HG03520 (cell line): ENCODE measurements around the gene CCR5.
"Not testable (repeated sequence)": the region's sequence is repeated elsewhere in the genome, so short reads cannot be mapped to it uniquely, and the experiment has no call there.

Experiments used
- ATAC-seq: cut with Tn5 transposase; IDR thresholded peaks from one replicate; pipeline ENCODE4 v1.9.1; 2021; ENCODE audit warnings: mild to moderate bottlenecking, moderate library complexity; ENCODE audit not compliant: unreplicated experiment

Gene CCR5

GRCh38 chr3:46370839-46371518 is at the start of gene CCR5:
TSS of gene CCR5 (plus strand) at chr3:46370946. CDS start at chr3:46372903, 1,957 bp downstream.
- ATAC-seq = no peak

DNA sequence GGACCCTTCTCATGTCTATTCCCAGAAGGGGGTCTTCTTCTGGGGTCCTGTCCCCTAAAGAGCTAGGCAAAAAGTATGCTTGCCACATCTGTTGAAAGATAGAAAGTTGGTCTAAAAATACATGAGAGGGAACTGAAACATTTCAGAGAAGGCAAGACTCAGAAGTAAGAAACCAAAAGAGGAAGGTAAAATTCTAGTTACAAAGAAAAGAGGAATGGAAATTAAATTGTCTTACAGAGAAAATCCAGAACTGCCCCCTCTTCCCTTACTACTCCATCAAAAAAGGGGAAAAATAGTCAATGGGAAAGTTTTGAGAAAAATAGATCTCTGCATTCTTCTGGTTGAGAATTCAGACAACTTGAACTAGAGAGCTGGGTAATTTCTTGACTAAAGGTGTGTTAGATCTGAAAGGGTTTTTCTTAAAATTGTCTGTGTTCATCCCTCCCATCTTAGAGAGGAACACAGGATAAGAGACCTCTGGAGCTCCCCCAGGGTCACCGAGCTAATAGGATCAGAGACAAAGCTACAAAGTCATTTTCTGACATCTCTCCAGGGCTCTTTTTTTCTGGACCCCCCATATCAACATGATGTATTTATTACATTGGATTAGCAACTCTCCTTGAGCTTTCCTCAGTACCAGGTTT is 49.2 kb upstream of the CCR5 start:
- no peak for ATAC-seq

DNA sequence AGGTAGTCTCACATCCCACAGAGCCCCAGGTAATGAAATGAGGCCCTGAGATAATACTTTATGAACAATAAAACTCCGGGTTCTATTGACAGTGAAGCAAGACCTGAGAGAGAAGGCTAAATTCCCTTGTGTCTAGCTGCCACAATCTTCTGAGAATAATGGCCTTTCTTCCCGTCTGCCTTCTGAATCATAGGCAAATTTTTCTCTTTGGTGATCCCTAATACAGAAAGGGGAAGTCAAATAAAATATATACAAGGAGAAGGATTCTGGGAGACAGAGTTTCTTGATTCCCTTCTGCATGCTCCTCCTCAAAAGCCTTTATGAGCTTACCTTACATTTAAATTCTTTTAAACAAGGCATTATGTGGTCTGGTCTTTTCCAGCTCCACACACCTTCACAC is 46.7 kb upstream of the CCR5 start:
- no peak for ATAC-seq

- ATAC-seq = no peak
Observed at GRCh38 chr3:46325645-46326300, 45.0 kb upstream of the CCR5 start.

DNA sequence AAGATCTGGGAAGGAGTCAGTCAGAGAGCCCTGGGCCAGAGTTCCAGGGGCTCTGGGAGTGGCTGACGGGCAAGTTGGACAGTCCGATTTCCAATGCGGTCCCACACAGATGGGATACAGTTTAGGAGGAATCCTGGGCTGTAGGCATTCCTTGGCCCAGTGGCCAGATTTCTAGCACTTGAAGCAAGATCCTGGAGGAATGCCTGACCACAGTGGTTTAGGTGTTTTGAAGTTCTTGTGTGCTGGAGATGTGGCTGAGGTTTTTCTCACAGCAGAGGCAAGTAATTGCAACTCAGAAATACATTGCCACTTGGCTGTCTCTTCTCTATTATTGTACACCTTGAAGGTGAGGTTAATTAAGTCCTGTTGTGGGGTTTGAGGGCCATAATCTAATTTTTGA is 40.1 kb upstream of the CCR5 start:
- ATAC-seq = not testable (repeated sequence)

- no peak for ATAC-seq
Observed at GRCh38 chr3:46334741-46335478, 35.8 kb upstream of the CCR5 start.

DNA sequence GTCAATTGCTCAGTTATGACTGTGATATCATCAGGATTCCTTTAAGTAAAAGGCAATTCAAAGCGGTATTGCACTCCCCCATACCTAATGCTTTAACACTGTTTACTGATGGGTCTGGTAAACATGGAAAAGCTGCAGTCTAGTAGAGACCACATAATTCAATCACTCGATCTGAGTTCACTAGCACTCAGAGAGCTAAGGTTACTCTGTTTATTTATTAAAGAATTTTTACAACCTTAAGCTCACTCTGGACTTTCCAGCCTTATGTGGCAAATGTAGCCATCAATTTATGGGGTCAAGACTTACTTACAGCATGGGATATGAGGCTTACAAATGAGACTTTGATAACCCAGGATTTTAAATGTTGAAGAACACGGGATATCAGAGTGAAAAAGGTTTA is 35.2 kb upstream of the CCR5 start:
- no peak for ATAC-seq

DNA sequence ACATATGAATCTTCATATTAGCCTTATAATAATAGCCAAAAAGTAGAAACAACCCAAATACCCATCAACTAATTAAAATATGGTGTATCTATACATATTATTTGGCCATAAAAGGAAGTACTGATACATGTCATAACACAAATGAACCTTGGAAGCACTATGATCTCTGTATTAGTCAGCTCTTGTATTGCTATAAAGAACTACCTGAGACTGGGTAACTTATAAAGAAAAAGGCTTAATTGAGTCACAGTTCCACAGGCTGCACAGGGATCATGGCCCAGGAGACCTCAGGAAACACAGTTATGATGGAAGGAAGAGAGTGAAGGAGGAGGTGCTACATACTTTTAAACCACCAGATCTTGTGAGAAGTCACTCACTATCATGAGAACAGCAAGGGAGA is 32.8 kb upstream of the CCR5 start:
- ATAC-seq = no peak

DNA sequence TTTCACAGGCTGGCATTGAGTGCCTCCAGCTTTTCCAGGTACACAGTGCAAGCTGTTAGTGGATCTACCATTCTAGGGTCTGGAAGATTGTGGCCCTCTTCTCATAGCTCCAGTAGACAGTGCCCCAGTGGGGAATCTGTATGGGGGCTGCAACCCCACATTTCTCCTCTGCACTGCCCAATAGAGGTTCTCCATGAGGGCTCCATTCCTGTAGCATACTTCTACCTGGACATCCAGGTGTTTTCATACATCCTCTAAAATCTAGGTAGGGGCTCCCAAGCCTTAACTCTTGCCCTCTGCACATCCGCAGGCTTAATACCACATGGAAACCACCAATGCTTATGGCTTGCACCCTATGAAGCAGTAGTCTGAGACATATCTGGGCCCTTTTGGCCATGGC is 31.9 kb upstream of the CCR5 start:
- no peak for ATAC-seq

- no peak for ATAC-seq
Observed at GRCh38 chr3:46344476-46344875, 26.3 kb upstream of the CCR5 start.

GRCh38 chr3:46348823-46349482 is 21.8 kb upstream of the CCR5 start:
- ATAC-seq = no peak

DNA sequence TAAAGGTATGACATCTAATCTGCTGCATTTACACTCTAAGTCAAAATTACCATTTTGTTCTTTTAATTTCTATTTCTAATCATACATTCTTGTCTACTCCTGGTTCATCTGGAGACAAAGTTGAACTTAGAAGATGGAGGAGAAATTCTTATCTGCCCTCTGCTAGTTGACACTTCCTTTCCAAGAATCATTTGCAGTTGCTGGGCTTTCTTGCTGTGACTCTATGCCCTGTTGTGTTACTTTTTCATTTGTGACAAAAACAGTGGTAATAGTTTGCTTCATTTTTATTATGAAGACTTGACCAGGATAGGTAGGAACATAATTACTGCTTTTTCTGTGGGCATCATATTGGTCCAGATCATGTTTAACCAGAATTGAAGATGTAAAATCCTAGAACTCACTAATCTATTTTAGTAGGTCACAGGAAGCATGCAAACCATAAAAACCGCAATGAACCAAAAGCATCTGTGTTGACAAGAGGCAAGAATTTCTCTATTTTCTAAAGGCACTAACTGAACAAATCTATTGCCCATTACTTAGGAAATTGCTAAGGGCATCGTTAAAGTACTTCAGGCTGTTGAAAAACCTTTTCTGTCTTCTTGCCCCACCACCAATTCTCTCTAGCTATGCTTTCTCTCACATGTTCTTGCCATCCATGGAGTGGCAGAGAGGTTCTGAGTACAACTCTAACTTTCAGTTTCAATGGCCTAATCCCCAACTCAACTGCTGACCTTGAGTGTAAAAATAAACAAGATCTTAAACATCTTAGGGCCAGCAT is 21.1 kb upstream of the CCR5 start:
- no peak for ATAC-seq

DNA sequence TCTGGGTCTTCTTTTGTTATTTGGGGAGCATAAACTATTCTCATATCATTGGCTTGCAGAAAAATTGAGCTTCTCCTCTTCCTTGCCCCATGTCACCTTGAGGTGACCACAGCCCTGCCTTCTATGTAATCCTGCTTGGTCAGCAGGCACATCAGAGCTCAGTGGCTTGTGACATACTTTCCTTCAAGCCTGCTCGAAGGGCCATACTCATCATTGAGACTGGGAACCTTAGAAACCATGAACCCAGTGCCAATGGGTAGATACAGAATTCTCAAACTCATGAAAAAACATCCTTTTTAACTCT is 20.5 kb upstream of the CCR5 start:
- ATAC-seq = no peak

DNA sequence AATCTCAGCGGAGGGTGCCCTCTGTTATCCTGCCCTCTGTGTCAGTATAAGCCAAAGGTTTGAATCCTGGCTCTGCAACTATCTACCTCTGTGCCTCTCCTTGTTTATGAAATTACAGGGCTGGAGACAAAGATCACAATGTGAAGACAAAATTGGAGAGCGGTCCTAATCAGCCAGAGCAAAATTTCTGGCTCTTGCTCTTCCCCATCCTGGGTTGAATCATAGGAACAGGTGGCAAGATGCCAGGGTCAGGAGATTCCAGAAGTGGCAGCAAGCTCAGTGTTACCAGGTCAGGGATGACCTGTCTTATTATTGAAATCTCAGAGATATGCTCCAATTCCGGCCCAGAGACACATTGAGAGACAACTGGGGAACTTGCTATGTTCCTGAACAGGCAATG is 19.1 kb upstream of the CCR5 start:
- no peak for ATAC-seq

GRCh38 chr3:46353090-46353489 is 17.7 kb upstream of the CCR5 start:
- ATAC-seq = no peak

DNA sequence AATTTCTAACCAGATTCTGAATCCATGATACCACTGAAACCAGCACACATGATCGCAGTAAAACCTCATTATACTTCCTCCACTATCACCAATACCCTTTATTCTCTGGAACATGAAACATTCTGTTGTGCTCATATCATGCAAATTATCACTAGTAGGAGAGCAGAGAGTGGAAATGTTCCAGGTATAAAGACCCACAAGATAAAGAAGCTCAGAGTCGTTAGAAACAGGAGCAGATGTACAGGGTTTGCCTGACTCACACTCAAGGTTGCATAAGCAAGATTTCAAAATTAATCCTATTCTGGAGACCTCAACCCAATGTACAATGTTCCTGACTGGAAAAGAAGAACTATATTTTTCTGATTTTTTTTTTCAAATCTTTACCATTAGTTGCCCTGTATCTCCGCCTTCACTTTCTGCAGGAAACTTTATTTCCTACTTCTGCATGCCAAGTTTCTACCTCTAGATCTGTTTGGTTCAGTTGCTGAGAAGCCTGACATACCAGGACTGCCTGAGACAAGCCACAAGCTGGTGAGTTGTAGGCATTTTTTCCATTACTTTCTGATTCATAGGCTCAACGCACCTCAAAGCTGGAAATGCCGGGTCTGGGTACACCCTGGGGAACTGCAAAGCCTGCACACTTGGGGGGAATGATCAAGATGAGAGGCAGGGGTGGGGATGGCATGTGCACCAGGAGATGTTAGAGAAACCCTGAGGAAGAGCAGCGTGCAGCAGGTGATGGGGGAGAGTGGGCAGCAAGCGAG is 16.9 kb upstream of the CCR5 start, which contains the start of gene CCR2:
Gene CCR2 (plus strand): TSS at position 465 of the 764 bp plus-strand sequence. CDS start 3,417 bp downstream, outside the sequence.
- ATAC-seq = no peak

- ATAC-seq = no peak
Observed at GRCh38 chr3:46354478-46354877, 16.3 kb upstream of the CCR5 start.

DNA sequence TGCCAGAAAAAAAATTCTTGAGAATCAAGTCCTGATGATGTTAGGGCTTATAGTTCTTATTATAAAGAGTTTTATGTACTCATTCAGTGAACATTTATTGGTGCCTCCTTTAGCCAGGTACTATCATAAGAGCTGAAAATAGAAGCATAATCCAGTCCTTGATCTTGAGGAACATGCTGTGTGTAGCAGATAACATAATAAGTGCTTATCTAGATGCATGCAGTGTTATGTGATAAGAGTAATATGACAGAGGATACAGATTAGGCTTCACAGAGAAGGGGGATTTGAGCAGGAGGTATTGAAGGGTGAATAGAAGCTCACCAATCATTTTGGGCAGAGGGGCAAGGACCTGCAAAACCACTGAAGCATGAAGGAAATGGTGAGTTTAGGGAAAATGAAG is 15.8 kb upstream of the CCR5 start:
- ATAC-seq = no peak

GRCh38 chr3:46356276-46356675 is 14.5 kb upstream of the CCR5 start:
- no peak for ATAC-seq

- no peak for ATAC-seq
Observed at GRCh38 chr3:46356909-46357308, 13.8 kb upstream of the CCR5 start.
